ENCODE measurements around the gene CLIP1.
"Not testable (repeated sequence)": the region's sequence is repeated elsewhere in the genome, so short reads cannot be mapped to it uniquely, and the experiment has no call there.

CLIP1 gene

GRCh38 chr12:122306407-122306806 lies 116.1 kb downstream of the CLIP1 start:
- TF ChIP-seq GATA1 (IDR thresholded peaks at IDR 0.05; ENCODE audit: low read depth, low read length), result no peak
- TF ChIP-seq POLR2A (IDR thresholded peaks at IDR 0.05; ENCODE audit: low read length), result no peak
- DNase-seq, result peak; percentile 25 to 40

GRCh38 chr12:122304924-122305323 lies 117.5 kb downstream of the CLIP1 start:
- TF ChIP-seq POLR2A (IDR thresholded peaks at IDR 0.05; ENCODE audit: low read length), result no peak
- no peak for TF ChIP-seq GATA1 (IDR thresholded peaks at IDR 0.05; ENCODE audit: low read depth, low read length)
- no peak for DNase-seq

- no peak for DNase-seq
- TF ChIP-seq POLR2A (IDR thresholded peaks at IDR 0.05; ENCODE audit: low read length), result no peak
- TF ChIP-seq GATA1 (IDR thresholded peaks at IDR 0.05; ENCODE audit: low read depth, low read length), result no peak
Measured at GRCh38 chr12:122303068-122303467, 119.4 kb downstream of the CLIP1 start.

- no peak for TF ChIP-seq POLR2A (IDR thresholded peaks at IDR 0.05; ENCODE audit: low read length)
- no peak for TF ChIP-seq GATA1 (IDR thresholded peaks at IDR 0.05; ENCODE audit: low read depth, low read length)
- no peak for DNase-seq
Measured at GRCh38 chr12:122298071-122298748, 124.3 kb downstream of the CLIP1 start.

GRCh38 chr12:122297494-122297893 lies 125.0 kb downstream of the CLIP1 start:
- no peak for TF ChIP-seq POLR2A (IDR thresholded peaks at IDR 0.05; ENCODE audit: low read length)
- DNase-seq, result no peak

GRCh38 chr12:122295877-122296276 lies 126.6 kb downstream of the CLIP1 start:
- TF ChIP-seq POLR2A (IDR thresholded peaks at IDR 0.05; ENCODE audit: low read length), result no peak
- TF ChIP-seq GATA1 (IDR thresholded peaks at IDR 0.05; ENCODE audit: low read depth, low read length), result no peak
- DNase-seq, result no peak

- TF ChIP-seq POLR2A (IDR thresholded peaks at IDR 0.05; ENCODE audit: low read length), result no peak
- no peak for TF ChIP-seq GATA1 (IDR thresholded peaks at IDR 0.05; ENCODE audit: low read depth, low read length)
Measured at GRCh38 chr12:122293081-122293480, 129.4 kb downstream of the CLIP1 start.

GRCh38 chr12:122291431-122291830 lies 131.0 kb downstream of the CLIP1 start:
- TF ChIP-seq POLR2A (IDR thresholded peaks at IDR 0.05; ENCODE audit: low read length) (no peak), GATA1 (IDR thresholded peaks at IDR 0.05; ENCODE audit: low read depth, low read length) (no peak)
- no peak for DNase-seq

More at GRCh38 chr12:122293081-122293480, 129.4 kb downstream of the CLIP1 start:
- no peak for DNase-seq

- TF ChIP-seq GATA1 (IDR thresholded peaks at IDR 0.05; ENCODE audit: low read depth, low read length) (no peak), POLR2A (IDR thresholded peaks at IDR 0.05; ENCODE audit: low read length) (no peak)
- no peak for DNase-seq
Measured at GRCh38 chr12:122283680-122284079, 138.8 kb downstream of the CLIP1 start.

GRCh38 chr12:122282061-122282460 lies 140.4 kb downstream of the CLIP1 start:
- DNase-seq, result no peak
- TF ChIP-seq POLR2A (IDR thresholded peaks at IDR 0.05; ENCODE audit: low read length) (no peak), GATA1 (IDR thresholded peaks at IDR 0.05; ENCODE audit: low read depth, low read length) (no peak)

GRCh38 chr12:122276242-122276641 lies 146.2 kb downstream of the CLIP1 start:
- no peak for DNase-seq
- TF ChIP-seq GATA1 (IDR thresholded peaks at IDR 0.05; ENCODE audit: low read depth, low read length) (no peak), POLR2A (IDR thresholded peaks at IDR 0.05; ENCODE audit: low read length) (no peak)

GRCh38 chr12:122275459-122275858 lies 147.0 kb downstream of the CLIP1 start:
- no peak for DNase-seq
- TF ChIP-seq GATA1 (IDR thresholded peaks at IDR 0.05; ENCODE audit: low read depth, low read length), result no peak
- TF ChIP-seq POLR2A (IDR thresholded peaks at IDR 0.05; ENCODE audit: low read length), result no peak

- TF ChIP-seq POLR2A (IDR thresholded peaks at IDR 0.05; ENCODE audit: low read length) (peak; percentile 90), GATA1 (IDR thresholded peaks at IDR 0.05; ENCODE audit: low read depth, low read length) (no peak)
- DNase-seq, result peak; percentile 98 to 99
Measured at GRCh38 chr12:122266230-122266901, 156.1 kb downstream of the CLIP1 start, which contains the start of gene VPS33A. VPS33A (minus strand) TSS chr12:122266494; CDS start chr12:122266408, 86 bp downstream.

- TF ChIP-seq POLR2A (IDR thresholded peaks at IDR 0.05; ENCODE audit: low read length) (no peak), GATA1 (IDR thresholded peaks at IDR 0.05; ENCODE audit: low read depth, low read length) (no peak)
- DNase-seq, result peak in 1 of 2 experiments; percentile 71
Measured at GRCh38 chr12:122265886-122266229, 156.6 kb downstream of the CLIP1 start.

- DNase-seq, result peak; percentile 37 to 55
- TF ChIP-seq GATA1 (IDR thresholded peaks at IDR 0.05; ENCODE audit: low read depth, low read length) (no peak), POLR2A (IDR thresholded peaks at IDR 0.05; ENCODE audit: low read length) (no peak)
Measured at GRCh38 chr12:122265476-122265875, 157.0 kb downstream of the CLIP1 start.

GRCh38 chr12:122260735-122261134 lies 161.7 kb downstream of the CLIP1 start:
- DNase-seq, result not testable (repeated sequence)

GRCh38 chr12:122258939-122259338 lies 163.5 kb downstream of the CLIP1 start:
- DNase-seq, result not testable (repeated sequence)

GRCh38 chr12:122258462-122258861 lies 164.0 kb downstream of the CLIP1 start:
- not testable (repeated sequence) for DNase-seq
